Measurements from ENCODE around the gene LRTM1.

The LRTM1 gene

GRCh38 chr3:54876694-54877093, 51.2 kb downstream of the LRTM1 start:
- Histone ChIP-seq H3K9me3 (ENCODE audit: insufficient read depth, low read length, severe bottlenecking) (no peaks in the 10 kb centered on the region), H4K20me1 (ENCODE audit: insufficient read depth, low read length) (no peaks in the 10 kb centered on the region), H3K4me1 (ENCODE audit: insufficient read depth, low read length) (no peaks in the 10 kb centered on the region), H3K36me3 (ENCODE audit: insufficient read depth, low read length) (no peaks in the 10 kb centered on the region), H3K27me3 (ENCODE audit: insufficient read depth, low read length, poor library complexity) (no peaks in the 10 kb centered on the region), H3K9ac (ENCODE audit: low read depth, low read length) (no peak overlapping the region), H3K4me3 (ENCODE audit: low read depth in 1 of 2, low read length in 2 of 2) (no peak overlapping the region), H3K4me2 (ENCODE audit: insufficient read depth, low read length) (no peak overlapping the region), H2AFZ (ENCODE audit: low read depth, low read length) (no peak overlapping the region), H3K79me2 (ENCODE audit: insufficient read depth, low read length) (no peaks in the 10 kb centered on the region), H3K27ac (ENCODE audit: low read length) (no peak overlapping the region)
- ATAC-seq (ENCODE audit: insufficient read depth, low read depth) (no peak), DNase-seq (no peak)
- TF ChIP-seq CTCF (IDR thresholded peaks at IDR 0.05; ENCODE audit: borderline replicate concordance, extremely low read depth, low read length, poor library complexity, severe bottlenecking): no peak
- no peak for TF ChIP-seq EZH2 (IDR thresholded peaks at IDR 0.05; ENCODE audit: borderline replicate concordance, low read depth, low read length, severe bottlenecking)

DNA sequence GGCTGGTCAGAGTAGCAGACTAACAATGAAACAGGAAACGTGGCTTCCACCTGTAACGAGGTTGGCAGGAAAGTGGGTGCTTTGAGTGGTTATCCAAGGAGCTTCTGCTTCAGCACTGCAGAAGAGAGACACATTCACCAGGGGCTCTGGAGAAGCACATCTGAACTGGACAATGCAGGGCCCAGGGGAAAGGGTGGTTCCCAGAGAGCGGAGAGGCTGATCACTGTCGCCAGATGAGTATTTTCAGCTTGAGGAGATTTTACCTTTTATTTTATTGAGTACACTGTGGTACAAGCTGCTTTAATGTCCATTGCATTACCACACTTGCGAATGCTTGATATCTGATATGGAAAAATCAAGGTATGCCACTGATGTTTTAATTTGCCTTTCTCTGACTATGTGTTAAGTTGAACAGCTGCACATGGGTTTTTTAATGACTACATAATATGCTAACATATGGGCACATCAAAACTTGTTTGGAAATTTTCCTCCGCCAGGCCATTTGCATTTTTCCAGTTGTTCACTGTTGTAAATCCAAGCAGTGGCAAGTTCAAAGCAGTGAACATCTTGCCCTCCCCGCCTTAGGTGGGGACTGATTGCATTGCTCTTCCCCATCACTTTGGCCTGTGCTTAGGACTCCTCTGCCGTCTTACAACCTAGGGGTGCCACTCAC, 52.1 kb downstream of the LRTM1 start:
- Histone ChIP-seq H3K4me1 (ENCODE audit: insufficient read depth, low read length) (no peaks in the 10 kb centered on the region), H3K4me2 (ENCODE audit: insufficient read depth, low read length) (no peak overlapping the region), H3K27me3 (ENCODE audit: insufficient read depth, low read length, poor library complexity) (no peaks in the 10 kb centered on the region), H3K9me3 (ENCODE audit: insufficient read depth, low read length, severe bottlenecking) (no peaks in the 10 kb centered on the region), H2AFZ (ENCODE audit: low read depth, low read length) (no peak overlapping the region), H3K9ac (ENCODE audit: low read depth, low read length) (no peak overlapping the region), H4K20me1 (ENCODE audit: insufficient read depth, low read length) (no peaks in the 10 kb centered on the region), H3K27ac (ENCODE audit: low read length) (no peak overlapping the region), H3K36me3 (ENCODE audit: insufficient read depth, low read length) (no peaks in the 10 kb centered on the region), H3K79me2 (ENCODE audit: insufficient read depth, low read length) (no peaks in the 10 kb centered on the region), H3K4me3 (ENCODE audit: low read depth in 1 of 2, low read length in 2 of 2) (no peak overlapping the region)
- no peak for ATAC-seq (ENCODE audit: insufficient read depth, low read depth)
- TF ChIP-seq EZH2 (IDR thresholded peaks at IDR 0.05; ENCODE audit: borderline replicate concordance, low read depth, low read length, severe bottlenecking): no peak
- TF ChIP-seq CTCF (IDR thresholded peaks at IDR 0.05; ENCODE audit: borderline replicate concordance, extremely low read depth, low read length, poor library complexity, severe bottlenecking): no peak
- DNase-seq: no peak

DNA sequence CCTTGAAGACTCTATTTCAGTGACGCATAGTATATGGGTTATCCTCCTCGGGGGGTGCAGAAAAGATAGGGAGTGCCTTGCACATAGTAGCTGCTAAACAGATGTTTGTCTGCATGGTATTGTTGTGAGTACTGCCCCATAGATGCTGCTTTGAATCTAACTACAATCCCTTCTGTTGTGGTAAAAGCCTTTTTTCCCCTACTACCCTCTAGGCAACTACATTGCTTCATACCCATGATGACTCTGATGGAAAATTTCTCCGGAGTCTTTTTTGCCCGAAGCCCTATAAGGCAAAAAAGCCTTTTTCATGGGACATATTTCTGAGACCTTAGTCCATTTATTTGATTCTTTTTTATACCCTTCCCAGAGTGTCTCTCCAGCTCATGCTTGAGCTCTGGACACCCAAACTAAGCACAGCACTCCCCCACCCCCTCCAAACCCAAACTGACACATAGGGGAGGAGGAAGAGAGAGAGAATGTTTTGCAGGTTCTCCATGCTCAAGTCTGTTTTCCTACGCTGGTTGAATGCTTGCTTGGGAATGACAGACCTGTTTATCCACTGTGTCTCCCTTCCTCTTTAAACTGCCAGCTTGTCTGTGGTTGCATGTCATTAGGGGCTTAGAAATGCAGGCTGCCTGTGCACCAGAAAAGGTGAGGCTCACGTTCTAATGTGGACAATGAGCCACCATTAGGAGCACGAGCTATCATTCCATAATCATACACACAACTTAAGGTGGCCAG, 52.9 kb downstream of the LRTM1 start:
- no peak overlapping the region for H3K9ac ChIP-seq (ENCODE audit: low read depth, low read length)
- H3K36me3 ChIP-seq (ENCODE audit: insufficient read depth, low read length): no peaks in the 10 kb centered on the region
- H3K79me2 ChIP-seq (ENCODE audit: insufficient read depth, low read length): no peaks in the 10 kb centered on the region
- DNase-seq: no peak
- no peak overlapping the region for H3K4me3 ChIP-seq (ENCODE audit: low read depth in 1 of 2, low read length in 2 of 2)
- H4K20me1 ChIP-seq (ENCODE audit: insufficient read depth, low read length): no peaks in the 10 kb centered on the region
- no peaks in the 10 kb centered on the region for H3K4me1 ChIP-seq (ENCODE audit: insufficient read depth, low read length)
- no peak overlapping the region for H3K4me2 ChIP-seq (ENCODE audit: insufficient read depth, low read length)
- ATAC-seq (ENCODE audit: insufficient read depth, low read depth): no peak
- TF ChIP-seq EZH2 (IDR thresholded peaks at IDR 0.05; ENCODE audit: borderline replicate concordance, low read depth, low read length, severe bottlenecking) (no peak), CTCF (IDR thresholded peaks at IDR 0.05; ENCODE audit: borderline replicate concordance, extremely low read depth, low read length, poor library complexity, severe bottlenecking) (no peak)
- H3K27me3 ChIP-seq (ENCODE audit: insufficient read depth, low read length, poor library complexity): no peaks in the 10 kb centered on the region
- no peaks in the 10 kb centered on the region for H3K9me3 ChIP-seq (ENCODE audit: insufficient read depth, low read length, severe bottlenecking)
- H3K27ac ChIP-seq (ENCODE audit: low read length): no peak overlapping the region
- H2AFZ ChIP-seq (ENCODE audit: low read depth, low read length): no peak overlapping the region
